Myocyte (in vitro differentiated cells): ENCODE results near the gene APOBEC3G. TPM values are rescaled to one million over a fixed set of nuclear protein-coding genes. Genes with fewer than 3 reads are reported as not detected.

Experiments used
- DNase-seq: peaks from one replicate; pipeline ENCODE4 v3.0.0-alpha.2; 2012; ENCODE audit warnings: low read depth
- total RNA-seq: library from RNA; depleted of rRNA; stranded (reverse); fragments of >200 nt; gene quantifications from 2 replicates; pipeline ENCODE4 v1.2.3, GENCODE V29; 2014

The APOBEC3G gene
- total RNA-seq, 1 donor from 2014 or later = 3.9 TPM

- no peak for DNase-seq
Measured at GRCh38 chr22:39090426-39091064, 13.5 kb downstream of the APOBEC3G start.

DNA sequence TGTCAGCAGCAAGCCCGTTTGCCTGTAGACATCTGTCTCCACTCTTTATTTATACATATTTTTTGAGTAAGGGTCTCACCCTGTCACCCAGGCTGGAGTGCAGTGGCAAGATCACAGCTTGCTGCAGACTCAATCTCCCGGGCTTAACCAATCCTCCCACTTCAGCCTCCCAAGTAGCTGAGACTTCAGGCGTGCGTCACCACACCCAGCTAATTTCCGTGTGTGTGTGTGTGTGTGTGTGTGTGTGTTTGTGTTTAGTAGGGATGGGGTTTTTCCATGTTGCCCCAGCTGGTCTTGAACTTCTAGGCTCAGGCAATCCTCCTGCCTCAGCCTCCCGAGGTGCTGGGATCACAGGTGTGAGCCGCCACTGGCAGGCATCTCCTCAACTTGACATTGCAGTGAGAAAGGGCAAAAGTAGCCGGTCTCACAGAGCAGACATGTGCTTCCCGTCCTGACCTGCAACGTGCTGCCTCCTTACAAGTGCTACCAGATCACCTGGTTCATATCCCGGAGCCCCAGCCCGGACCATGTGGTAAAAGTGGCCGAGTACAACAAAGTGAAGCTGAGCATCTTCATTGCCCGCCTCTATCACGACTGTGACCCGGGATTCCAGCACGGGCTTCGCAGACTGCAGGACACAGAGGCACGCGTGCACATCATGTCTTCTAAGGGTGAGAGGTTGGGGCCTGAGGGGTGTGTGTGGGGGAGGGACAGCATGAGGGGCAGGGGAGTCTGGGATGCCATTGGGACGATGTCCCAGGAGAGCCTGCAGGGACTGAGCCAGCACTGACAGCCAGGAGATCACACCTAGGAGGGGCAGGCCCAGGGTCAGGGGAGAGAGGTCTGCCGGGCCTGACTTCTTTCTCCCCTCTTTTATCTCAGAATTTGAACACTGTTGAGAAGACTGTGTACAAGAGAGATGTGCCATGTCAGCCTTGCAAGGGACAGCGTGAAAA lies 14.3 kb downstream of the APOBEC3G start:
- no peak for DNase-seq

DNA sequence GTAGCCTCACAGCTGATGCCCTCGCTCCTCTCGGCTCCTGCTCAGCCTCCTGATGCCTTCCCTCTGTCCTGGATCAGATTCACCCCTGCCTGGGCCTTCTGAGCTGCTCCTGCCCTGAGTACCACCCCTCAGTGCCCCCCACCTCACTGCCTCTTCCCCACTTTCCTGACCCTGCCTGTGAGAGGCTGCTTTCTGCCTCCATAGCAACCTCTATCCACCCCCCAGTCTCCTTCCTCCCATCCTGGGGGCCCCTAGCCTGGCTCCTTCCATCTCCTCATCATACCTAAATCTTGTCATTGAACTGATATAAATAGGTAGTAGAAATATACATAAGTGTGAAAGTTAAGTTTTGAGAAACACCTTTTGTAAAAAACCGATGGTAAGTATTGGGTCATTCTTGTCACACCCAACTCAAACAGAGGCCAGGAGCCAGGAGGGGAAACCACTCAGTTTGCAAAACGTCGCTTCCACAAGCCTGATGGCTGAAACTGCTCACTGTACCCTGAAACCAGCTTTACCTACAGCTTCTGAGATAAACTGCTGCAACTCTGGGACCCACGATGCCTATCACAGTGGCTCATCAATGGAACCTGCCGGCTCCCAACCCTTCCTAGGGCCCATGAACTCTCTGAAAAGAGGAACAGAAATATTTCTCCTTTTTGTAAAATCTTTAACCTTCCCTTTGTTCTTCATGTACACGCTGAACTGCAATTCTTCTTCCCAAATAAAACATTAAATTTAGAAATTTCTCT lies 15.2 kb downstream of the APOBEC3G start:
- DNase-seq = no peak

DNA sequence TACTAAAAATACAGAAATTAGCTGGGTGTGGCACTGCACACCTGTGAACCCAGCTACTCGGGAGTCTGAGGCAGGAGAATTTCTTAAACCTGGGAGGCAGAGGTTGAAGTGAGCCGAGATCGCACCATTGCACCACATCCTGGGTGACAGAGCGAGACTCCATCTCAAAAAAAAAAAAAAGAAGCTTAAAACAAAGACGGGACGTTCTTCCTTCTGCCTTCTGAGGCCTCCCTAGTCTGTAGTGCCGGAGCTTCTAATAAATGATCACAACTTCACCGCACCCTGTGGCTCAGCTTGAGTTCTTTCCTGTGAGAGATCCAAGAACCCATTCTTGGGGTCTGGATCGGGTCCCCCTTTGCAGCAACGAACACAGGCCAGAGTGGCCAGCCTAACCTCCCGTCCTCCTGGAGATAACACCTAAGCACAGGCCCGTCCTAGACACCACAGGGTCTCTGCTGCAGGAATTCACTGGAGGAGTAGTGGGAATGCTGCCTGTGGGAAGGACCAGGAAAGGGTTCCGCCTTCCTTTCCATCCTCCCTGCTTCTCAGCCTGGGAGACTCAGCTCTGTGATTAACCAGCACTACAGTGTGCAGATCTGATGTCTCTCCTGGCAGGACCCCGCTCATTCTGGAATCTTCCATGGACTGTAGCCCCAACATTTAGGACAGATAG lies 17.8 kb downstream of the APOBEC3G start:
- DNase-seq = no peak

- no peak for DNase-seq
Measured at GRCh38 chr22:39095971-39096370, 18.9 kb downstream of the APOBEC3G start.

GRCh38 chr22:39097098-39098020 lies 20.3 kb downstream of the APOBEC3G start, which contains the start of gene APOBEC3H:
APOBEC3H (plus strand) TSS chr22:39097244; CDS start chr22:39100279, 3,035 bp downstream.
- DNase-seq = peak; percentile 17

DNA sequence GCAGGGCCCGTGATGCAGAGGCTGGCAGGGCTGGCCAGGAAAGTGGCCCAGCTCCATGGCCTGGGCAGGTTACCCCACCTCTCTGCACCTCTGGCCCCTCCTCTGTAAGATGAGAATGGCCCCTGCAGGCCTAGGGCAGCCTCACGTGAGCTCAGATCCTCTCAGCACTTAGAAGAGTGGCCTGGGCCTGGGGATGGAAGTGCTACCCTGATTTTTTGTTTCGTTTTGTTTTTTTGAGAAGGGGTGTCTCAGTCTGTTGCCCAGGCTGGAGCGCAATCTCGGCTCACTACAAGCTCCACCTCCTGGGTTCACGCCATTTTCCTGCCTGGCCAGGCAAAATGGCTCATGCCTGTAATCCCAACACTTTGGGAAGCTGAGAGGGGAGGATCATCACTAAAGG lies 21.0 kb downstream of the APOBEC3G start:
- no peak for DNase-seq

DNA sequence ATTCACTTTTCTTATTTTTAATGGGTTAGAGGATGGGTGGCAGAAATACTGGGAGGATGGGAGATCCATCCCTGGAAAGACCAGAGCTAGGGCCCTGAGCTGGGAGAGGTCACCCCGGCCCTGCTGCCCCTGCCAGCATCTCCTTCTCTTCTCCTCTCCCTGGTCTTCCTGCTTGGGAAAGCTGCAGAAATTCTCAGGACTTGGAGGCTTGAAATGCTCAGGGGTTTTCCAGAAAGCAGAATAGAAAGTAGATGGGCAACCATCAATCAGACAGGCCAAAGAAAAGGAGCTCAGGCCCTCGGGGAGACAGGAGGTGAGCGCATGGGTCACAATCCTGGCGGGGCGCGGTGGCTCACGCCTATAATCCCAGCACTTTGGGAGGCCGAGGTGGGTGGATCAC lies 21.5 kb downstream of the APOBEC3G start:
- no peak for DNase-seq

- no peak for DNase-seq
Measured at GRCh38 chr22:39101226-39101625, 24.2 kb downstream of the APOBEC3G start.

DNA sequence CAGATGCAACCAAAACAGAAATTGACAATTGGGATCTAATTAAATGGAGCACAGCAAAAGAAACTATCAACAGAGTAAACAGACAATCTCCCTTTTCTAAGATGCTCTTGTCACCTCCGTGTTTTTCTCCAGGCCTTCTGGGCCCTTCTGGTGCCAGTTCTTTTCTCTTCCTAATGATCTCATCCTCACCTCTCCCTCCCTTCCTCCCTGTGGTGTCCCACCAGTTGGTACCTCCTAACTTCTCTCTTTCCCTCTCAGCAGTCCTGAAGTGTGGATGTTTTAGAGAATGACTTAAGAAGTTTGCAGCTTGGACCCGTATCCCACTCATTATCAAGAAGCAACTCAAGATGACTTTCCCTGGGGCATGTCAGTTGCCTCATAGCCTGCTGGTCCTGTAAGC lies 26.4 kb downstream of the APOBEC3G start:
- DNase-seq = no peak

GRCh38 chr22:39106326-39106725 lies 29.3 kb downstream of the APOBEC3G start:
- no peak for DNase-seq

- no peak for DNase-seq
Measured at GRCh38 chr22:39108487-39108886, 31.4 kb downstream of the APOBEC3G start.

DNA sequence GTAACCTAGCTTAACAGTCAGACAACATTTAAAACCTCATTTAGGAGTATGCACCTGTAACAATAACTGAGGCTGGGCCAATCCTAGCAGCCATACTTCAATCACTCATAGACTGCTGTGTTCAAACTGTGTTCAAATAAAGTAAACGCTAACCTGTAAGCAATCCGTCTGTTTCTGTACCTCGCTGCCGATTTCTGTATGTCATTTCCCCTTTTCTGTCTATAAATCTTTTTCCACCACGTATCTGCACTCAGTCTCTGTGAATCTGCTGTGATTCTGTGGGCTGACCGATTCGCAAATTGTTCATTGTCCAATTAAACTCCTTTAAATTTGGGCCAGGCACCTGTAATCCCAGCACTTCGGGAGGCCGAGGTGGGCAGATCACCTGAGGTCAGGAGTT lies 32.3 kb downstream of the APOBEC3G start:
- no peak for DNase-seq

GRCh38 chr22:39110631-39111561 lies 33.8 kb downstream of the APOBEC3G start:
- DNase-seq = no peak

DNA sequence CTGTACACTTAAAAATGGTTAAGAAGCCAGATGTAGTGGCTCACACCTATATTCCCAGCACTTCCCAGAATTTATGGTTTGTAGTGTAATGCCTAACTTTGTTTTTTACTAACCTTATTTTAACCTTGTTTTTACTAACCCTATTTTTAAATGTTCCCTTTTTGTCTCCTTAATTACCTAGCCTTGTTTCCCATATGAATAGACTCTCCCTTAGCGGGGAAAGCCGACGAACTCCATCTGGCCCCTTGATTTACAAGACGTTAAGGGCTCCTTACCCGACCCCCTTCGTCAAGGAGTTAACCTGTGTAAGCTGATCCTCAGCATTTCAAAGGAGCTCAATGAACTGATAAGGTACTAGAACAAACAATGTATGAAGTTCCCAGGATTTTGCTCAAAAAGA lies 37.0 kb downstream of the APOBEC3G start:
- DNase-seq = no peak

DNA sequence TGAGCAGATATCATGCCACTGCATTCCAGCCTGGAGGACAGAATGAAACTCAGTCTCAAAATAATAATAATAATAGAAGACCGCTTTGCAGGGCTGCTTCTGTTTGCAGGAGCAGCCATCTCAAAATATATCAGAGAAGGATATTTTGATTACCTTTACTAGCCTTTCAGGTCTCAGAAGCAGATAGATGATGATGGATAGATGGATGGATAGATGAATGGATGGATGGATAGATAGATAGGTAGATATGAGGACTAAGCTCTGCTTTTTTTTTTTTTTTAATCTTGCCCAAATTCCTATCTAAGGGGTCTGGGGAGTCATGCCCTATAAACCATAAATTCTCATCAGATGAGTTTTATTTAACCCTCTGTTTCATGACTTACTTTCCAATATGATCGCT lies 38.5 kb downstream of the APOBEC3G start:
- no peak for DNase-seq

- DNase-seq = no peak
Measured at GRCh38 chr22:39115977-39116621, 39.0 kb downstream of the APOBEC3G start.

DNA sequence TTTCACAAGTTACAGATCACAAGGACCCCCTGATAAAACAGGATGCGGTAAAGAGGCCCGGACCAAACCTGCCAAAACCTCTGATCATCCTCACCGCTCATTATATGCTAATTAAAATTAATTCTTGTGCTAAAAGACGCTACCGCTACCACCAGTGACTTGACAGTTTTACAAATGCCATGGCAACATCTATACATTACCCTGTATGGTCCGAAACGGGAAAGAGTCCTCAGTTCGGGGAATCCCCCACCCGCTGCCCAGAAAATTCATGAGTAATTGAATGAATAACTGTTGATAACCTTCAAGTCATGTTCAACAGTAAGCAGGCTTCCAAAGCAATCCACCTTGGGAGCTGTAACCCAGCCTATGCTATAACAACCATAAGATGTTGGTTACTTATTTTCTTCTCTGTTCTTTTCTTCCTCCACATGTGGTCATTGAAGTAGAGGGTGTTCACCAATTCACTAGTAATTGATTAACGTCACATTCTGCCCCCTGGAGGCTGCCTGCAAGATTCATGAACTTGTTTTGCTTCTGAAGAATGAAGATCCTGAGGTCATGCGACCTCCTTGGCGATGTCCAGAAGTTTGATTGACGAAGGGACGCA lies 40.6 kb downstream of the APOBEC3G start:
- peak; percentile 30 for DNase-seq
